Stimulated activated CD8-positive, alpha-beta memory T cell treated with anti-CD3 and anti-CD28 coated beads, Interleukin-15, amount 100 ng/mL, for 48 hours (primary cell): ENCODE data around the gene CLCN6.
A peak's percentile ranks its signal among the peaks of the same experiment; 100 is the strongest.

Experiments used
- DNase-seq, 2 donors: peaks; one replicate each; pipeline ENCODE4 v3.0.0-alpha.2; 2020; ENCODE audit warnings: low read depth in 2 of 2

Gene CLCN6, protein sequence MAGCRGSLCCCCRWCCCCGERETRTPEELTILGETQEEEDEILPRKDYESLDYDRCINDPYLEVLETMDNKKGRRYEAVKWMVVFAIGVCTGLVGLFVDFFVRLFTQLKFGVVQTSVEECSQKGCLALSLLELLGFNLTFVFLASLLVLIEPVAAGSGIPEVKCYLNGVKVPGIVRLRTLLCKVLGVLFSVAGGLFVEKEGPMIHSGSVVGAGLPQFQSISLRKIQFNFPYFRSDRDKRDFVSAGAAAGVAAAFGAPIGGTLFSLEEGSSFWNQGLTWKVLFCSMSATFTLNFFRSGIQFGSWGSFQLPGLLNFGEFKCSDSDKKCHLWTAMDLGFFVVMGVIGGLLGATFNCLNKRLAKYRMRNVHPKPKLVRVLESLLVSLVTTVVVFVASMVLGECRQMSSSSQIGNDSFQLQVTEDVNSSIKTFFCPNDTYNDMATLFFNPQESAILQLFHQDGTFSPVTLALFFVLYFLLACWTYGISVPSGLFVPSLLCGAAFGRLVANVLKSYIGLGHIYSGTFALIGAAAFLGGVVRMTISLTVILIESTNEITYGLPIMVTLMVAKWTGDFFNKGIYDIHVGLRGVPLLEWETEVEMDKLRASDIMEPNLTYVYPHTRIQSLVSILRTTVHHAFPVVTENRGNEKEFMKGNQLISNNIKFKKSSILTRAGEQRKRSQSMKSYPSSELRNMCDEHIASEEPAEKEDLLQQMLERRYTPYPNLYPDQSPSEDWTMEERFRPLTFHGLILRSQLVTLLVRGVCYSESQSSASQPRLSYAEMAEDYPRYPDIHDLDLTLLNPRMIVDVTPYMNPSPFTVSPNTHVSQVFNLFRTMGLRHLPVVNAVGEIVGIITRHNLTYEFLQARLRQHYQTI

DNA sequence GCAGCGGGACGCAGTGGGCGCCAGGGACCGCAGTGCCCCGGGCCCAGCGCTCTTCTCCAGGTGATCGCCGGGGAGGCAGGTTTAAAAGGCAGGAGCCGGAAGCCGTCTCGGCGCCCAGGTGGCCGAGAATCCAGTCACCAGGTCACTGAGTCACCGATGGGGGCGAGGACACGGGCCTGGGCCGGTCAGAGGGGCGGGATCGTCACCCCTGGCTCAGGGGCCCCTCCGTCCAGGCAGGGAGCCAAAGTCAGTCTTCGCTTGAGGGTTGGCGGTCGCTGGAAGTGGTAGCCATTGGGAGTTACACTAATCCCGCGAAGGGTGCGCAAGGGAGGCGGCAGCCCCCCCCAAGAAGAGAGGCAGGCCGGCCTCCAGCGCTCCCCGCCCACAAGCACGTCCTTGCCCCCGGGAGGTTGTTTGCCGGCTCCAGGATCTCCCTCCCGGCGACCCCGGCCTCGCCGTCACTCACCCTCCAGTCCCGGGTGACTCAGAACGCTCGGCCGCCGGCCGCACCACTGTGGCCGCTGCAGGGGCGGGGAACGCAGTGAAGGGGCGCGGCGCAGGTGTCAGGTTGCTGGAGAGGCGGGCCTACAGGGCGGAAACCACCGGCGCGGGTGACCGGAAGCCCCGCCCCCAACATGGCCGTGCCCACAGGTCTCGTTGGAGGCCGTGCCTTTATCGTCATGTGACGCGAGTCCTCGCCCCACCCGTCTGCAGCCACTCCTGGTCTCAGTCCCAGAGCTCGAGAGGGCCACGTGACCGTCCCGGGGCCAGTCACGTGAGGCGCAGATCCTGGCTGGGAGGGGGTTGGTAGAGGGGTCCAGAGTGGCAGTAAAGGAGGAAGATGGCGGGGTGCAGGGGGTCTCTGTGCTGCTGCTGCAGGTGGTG, at the start of gene CLCN6, which contains the start of gene MTHFR:
CLCN6 (plus strand) TSS at position 770 of the 885 bp plus-strand sequence; CDS start at position 842, 72 bp downstream.
MTHFR (minus strand) TSS at position 543 of the 885 bp plus-strand sequence. CDS start 2,848 bp downstream, outside the sequence.
- DNase-seq: peak; percentile 99

DNA sequence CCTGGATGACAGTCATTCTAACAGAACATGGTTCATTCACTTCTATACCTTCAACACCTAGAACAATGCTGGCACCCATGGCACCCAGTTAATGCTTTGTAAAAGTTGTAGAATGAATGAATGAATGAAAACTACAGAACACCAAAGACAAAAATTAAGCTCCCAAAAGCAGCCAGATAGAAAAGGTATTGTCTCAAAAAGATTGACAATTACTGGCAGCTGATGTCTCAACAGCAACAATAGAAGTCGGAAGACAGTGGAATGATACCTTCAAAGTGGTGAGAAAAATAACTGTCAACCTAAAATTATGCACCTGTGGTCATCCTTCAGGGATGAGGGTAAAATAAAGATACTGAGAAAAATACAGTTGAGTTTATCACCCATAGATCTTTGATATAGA, 48.9 kb upstream of the CLCN6 start:
- no peak for DNase-seq

DNA sequence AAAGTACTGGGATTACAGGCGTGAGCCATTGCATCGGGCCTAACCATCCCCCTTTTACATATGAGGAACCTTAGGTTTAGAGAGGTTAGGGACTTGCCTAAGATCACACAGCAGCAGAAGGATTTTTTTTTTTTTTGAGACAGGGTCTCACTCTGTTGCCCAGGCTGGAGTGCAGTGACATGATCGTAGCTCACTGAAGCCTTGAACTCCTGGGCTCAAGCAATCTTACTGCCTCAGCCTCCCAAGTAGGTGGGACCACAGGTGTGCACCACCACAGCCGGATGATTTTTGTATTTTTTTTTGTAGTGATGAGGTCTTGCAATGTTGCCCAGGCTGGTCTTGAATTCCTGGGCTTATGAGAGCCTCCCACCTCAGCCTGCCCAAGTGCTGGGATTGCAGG, 46.2 kb upstream of the CLCN6 start:
- DNase-seq: no peak

DNA sequence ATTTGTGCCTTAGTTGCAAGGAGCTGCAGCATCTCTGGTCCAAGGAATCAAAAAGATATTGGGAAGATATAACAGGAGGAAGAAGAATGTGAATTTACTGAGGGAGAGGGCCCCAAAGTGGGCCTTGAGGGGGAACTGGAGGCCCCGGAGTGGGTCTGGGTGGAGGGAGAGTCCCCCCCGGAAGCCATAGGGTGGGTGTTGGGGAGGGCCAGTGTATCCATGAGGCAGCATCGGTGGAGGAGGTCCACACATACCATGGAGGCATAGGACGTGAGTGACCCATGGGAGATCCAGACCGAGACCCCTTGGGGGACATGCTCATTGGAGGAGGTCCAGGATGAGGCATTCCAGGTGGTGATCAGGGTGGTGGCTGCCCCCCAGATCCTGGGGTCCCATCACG, 44.7 kb upstream of the CLCN6 start:
- no peak for DNase-seq

DNA sequence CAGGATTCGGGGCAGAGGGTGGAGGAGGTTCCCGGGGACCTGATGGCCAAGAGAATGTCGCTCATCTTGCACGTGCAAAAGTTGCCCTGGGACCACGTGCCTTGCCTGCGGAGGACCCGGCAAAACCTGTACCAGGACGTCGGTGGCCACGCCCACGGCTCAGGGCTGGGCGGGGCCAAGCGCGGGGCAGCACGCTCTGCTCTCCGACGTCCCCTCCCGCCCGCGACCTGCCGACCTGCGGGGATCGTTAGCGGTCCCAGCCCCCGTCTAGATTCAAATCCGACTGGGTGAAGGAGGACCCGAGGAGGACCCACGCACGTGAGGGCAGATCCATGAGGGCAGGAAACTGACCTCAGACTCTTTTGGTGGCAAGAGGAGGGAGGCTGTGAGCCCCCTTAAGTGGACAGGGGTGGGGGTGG, 44.0 kb upstream of the CLCN6 start, which contains the start of gene C1orf167:
C1orf167 (plus strand) TSS at position 206 of the 419 bp plus-strand sequence. CDS start 2,208 bp downstream, outside the sequence.
- peak in 1 of 2 donors; percentile 17 for DNase-seq

DNA sequence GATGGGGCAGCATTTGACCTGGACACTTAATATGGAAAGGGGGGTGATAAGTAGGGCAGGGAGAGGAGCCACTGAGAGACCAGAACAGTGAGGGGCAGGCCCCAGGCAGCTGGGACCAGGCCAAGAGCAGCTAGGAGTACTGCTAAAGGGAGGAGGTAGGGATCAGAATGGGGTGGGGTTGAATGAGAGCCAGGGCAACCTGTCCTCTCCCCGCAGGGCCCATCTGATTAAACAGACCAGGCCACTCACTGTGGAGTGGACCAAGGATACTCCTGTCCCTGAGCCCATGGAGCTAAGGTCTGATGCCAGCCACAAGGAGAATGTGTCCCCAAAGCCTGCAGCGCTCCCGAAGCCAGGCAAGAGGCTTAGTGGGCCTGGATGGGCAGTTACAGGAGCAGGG, 41.9 kb upstream of the CLCN6 start:
- no peak for DNase-seq

DNA sequence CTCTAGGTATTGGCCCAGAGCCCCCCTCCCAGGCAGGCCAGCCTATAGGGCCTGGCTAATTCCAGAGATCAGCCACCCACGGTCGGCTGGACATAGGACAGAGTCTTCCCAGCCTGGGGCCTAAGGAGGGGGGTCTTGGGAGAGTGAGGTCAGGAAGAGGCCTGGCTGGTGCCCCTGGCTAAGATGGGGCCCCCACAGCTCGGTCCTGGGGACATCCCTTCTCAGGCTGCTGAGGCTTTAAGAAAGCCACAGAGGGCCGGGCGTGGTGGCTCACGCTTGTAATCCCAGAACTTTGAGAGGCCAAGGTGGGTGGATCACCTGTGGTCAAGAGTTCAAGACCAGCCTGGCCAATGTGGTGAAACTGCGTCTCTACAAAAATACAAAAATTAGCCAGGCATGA, 41.5 kb upstream of the CLCN6 start:
- DNase-seq: no peak

DNA sequence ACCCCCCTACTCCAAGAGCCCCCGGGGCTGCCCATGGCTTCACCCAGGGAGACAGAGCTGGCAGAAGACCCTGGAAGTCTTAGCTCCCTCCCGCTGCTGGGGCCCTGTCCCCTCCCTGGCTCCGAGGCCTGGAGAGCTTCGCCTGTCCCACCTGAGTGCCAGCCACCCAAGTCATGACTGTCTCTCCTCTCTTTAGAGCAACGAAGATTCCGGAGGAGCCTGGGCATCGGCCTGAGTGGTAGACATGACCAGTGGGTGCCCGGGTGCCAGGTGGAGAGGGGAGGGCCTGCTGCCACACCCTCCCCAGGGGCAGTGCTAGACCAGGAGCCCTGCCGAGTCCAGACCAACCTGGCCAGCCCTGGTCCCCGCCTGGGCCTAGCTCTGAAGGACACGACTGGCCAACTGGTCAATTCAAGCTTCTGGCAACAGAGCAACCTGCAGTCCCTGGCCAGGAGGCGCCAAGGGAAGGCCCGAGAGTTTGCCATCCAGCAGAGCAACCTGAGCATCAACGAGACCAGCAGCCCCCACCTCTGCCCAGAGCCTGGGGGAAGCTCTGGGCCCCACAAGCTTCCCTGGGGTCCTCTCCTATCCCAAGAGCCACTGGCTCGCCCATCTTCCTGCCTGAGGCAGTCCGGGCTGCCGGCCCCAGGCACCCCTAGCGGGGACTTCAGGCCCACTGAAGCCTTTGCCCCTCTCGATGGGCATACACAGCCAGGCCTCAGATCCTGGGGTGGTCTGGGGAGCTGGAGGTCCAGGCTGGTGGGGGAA, 40.1 kb upstream of the CLCN6 start:
- no peak for DNase-seq

DNA sequence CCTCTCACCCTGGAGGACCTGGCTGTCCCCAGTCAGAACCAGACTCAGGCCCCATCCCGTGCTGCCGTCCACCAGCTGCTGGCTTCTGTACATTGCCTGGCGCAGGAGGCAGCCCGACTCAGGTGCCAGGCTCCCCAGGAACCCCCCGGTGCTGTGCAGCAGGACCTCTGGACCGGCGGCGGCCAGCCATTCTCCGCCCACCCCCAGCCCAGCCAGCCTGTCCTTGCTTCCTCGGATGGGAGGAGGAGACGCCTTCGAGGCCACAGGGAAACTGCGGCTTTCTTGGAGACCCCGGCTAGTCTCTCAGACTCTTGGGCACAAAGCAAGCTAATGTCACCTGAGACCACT, 39.6 kb upstream of the CLCN6 start:
- DNase-seq: no peak

DNA sequence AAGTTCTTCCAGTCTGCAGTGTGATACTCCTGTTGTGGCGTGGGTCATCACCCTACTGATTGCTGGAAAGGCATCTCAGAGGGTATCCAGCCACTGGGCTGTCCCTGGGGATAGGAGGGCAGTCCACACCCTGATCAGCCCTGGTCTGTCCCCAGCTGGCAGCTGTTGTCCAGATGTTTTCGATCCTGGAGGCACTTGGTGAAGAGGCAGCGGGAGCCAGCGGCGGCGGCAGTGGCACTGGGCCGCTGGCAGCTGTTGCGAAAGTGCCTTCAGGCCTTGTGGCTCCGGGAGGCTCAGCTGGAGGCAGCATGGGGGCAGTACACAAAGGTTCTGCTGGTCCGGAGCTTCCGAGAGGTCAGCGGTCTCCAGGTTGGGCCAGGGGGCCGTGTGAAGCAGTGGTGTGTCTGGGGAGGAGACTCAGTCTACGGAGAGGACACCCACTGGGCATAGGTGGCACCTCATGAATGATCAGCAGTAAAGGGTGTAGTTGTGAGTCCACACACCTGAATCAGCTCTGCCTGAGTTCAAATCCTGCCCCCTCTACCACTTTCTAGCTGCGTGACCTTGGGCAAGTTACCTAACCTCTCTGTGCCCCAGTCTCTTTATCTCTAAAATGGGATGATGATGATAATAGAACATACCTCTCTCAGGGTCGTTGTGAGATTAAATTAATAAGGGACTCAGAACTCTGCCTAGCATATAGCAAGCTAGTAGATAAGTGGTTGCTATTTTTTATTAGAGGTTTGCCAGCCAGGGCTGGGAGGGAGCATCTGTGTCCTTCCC, 37.9 kb upstream of the CLCN6 start:
- DNase-seq: no peak

DNA sequence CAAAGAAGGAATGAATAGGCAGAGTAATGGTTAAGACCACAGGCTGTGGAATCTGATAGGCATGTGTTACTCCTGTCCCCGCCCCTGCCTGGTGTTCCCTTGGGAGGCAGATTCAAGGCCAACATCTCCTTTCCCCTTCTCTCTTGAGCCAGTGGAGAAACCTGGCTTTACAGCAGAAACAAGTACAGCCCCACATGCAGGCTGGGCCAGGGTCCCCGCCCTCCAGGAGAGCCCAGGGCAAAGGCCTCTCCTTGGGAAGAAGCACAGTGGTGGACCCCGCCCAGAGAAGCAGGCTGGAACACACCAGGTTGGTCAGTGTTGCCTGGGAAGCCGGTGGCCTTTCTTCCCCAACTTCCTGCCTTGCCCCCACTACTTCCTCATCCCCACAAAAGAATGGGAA, 37.2 kb upstream of the CLCN6 start:
- DNase-seq: no peak

DNA sequence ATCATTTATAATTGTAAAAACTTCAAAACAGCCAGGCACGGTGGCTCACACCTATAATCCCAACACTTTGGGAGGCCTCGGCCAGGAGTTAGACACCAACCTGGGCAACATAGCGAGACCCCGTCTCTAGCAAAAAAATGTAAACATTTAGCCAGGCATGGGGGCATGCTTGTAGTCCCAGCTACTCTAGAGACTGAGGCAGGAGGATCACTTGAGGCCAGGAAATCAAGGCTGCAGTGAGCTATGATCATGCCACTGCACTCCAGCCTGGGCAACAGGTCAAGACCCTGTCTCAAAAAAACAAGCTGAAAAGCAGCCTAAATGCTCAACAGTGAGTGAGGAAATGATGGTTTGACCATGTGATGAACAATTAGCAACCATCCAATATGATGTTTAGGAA, 36.7 kb upstream of the CLCN6 start:
- DNase-seq: no peak

DNA sequence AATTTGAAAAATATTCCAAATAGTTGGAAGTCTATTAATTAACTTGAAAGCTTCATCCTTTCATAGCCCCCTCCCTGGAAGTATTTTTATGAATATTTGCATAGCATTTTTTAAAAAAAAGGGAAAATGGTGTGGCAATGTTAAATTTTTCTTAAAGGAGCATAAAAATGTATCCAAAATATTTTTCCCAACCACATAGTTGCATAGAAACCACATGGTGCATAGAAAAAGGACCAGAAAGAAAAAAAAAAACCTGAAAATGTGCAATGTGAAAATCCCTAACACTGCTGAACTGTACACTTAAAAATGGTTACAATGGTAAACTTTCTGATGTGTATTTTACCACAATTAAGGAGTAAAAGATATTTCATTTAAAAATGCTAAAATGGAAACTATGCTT, 36.0 kb upstream of the CLCN6 start:
- no peak for DNase-seq

DNA sequence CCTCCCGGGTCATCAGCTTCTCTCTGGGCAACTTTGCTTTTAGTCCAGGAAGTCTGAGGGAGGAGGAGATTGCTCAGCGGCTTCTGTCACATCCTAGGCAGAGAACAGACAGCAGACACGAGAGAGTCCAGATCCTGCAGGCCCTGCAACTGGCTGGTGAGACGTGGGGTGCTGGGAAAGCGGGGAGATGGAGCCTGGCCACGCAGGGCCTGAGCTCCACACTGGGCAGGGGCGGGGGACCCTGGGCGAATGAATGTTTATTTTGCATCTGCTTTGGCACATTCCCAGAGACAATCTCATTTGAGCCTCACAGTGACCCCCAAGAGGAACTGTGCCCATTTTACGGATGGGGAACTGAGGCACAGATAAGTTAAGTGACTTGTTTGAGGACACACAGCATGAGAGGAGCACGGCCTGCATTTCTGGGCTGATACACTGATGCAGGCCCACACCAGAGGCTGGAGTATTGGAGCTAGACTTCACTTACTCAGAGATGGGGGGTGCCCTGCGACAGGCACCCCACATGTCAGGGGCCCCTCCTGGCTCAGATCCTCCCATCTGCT, 34.4 kb upstream of the CLCN6 start:
- DNase-seq: no peak

DNA sequence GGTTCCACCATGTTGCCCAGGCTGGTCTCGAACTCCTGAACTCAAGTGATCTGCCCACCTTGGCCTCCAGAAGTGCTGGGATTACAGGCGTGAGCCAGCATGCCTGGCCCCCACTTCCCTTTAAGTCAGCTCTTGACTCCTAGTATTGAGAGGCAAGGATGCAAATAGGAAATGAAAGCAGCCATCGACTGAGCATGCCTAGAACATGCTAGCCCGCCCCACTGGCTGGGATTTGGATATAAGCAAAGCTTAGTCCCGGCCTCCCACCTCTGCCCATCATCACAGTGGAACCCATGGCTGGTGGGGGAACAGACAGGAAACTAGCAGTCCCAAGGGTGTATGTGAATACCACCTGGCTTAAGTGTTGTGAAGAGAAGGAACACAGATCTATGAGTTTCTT, 33.5 kb upstream of the CLCN6 start:
- DNase-seq: no peak

DNA sequence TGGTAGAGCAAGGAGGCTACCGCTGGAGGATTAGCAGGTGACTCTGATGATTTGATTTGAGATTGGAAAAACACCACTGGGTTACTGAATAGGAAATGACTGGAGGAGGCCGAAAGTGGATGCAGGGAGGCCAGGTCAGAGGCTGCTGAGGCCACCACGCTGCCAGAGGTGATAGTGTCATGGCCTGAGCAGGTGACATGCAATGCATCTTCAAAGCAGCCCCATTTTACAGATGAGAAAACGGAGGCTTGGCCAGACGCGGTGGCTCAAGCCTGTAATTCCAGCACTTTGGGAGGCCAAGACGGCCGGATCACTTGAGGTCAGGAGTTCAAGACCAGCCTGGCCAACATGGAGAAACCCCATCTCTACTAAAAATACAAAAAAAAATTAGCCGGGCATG, 31.2 kb upstream of the CLCN6 start:
- DNase-seq: no peak

DNA sequence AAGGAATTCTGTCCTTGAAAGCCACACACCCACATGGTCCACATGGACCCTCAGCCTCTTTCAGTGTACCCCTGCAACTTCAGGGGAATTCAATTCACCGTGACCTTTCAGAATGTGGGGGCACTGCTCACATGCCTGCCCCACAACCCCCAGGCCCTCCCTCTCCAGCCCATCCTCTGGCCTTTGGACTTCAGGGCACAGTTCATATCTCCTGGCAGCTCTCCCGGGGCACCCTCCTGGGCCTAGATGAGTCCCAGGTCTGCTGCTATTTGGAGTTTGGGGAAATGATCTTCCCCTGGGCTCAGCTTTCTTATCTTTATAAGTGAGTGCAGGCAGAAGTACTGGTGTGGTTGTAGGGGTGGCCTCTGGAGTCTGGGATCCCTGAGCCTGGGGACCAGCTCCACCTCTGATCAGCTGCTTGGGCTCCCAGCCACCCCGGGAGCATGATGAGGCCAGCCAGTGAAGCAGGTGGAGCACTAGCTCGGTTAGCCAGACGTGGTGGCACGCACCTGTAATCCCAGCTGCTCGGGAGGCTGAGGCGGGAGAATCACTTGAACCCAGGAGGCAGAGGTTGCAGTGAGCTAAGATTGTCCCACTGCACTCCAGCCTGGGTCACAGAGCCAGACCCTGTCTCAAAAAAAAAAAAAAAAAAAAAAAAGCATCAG, 28.2 kb upstream of the CLCN6 start:
- DNase-seq: no peak

DNA sequence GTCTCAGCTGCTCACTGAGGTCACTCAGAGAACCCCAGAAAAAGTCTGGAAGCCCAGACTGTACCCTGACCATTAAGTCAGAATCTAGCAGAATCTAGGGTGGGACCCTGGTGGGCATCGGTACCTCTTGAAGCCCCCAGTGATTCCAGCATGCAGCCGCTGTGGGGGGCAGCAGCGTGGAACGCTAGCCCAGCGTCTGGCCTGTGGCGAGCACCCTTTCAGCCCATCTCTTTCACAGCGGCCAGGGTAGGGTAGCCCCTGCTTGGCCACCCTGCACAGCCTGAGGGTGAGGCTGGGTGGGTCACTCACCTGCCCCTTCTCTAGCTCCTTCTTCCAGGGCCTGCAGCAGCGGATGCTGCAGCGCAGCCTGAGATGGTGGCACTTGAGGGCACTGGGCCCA, 27.7 kb upstream of the CLCN6 start:
- no peak for DNase-seq
